ENCODE data around the gene RBFOX2. TPM values are rescaled to one million over a fixed set of nuclear protein-coding genes. Genes with fewer than 3 reads are reported as not detected.

Gene RBFOX2
- total RNA-seq, 1 experiment from 2014 or later = 116 TPM

DNA sequence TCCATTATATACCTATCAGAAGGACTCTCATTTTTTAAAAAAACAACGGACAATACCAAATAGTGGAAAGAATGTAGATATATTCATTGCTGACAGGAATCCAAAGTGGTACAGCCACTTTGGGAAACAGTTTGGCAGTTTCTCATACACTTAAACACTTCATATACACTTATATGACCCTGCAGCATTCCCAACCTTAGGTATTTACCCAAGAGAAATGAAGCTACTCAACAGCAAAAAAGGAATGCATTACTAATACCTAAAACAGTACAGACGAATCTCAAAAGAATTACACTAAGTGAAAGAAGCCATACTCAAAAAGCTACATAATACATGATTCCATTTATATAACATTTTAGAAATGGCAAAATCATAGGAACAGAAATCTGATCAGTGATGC is 51.5 kb downstream of the RBFOX2 start:
- DNase-seq (ENCODE audit: low read depth) = no peak

DNA sequence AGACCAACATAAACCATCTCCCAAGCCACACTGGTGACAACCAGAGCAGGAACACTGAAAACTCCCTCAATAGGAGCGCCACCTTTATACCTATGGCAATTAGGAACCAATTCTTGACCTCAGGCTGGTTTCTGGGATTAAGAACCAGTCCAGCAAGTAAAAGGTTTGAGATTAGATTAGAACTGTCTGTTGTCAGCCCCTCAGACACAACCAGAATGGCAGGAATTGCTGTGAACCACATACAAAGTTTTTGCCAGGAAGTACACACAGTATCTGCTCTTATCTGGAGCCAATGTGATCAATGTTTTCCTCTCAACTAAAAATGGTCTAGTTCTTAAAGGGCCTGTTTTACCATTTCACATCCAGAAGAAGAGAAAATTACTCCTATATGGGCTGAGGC is 55.2 kb downstream of the RBFOX2 start:
- no peak for DNase-seq (ENCODE audit: low read depth)

DNA sequence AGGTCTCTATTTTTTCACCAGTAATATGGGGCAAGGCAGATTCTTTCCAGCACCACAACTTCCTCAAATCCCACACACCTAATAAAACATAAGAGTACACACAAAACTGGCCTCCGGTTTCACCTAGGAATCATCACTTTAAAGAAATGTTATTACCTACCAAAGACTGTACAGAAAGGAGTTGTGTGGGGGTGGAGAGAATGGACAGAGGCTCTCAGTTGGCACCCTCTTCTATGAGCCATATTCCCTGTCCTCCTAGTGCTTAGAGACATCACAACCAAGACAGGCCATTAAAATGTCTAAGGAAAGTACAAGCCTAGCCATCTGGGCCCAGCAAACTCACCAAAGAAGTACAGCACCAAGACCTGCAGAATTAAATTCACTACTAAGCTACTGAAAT is 56.1 kb downstream of the RBFOX2 start:
- no peak for DNase-seq (ENCODE audit: low read depth)

DNA sequence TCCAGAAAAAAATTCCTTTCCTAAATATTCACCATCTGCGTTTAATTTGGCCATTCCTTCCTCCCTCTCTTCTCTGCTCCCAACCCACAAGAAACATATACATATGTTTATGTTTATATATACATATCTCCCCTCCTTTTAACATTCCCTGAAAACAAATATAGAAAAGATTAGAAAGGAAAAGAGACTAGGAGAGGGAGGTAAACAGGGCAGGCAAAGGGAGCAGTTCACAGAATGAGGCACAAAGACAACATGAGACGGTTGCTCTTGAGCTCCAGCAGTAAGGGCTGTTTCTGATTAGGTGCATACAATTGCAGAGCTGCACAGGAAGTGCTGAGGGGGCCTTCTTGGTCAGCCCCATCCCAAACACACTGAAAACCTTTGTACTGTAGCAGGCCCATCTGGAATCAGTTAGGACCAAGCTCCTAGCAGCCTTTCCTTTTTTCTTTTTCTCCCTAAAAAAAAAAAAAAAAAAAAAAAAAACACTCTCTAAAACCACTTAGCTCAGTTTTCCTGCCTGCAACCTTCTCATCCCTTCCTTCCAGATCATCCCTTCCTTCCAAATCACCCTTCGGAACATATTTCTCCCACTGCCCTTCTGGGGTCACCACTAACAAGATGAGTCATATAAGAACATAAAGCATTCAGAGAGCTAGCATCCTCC is 57.0 kb downstream of the RBFOX2 start:
- peak; percentile 49 for DNase-seq (ENCODE audit: low read depth)

DNA sequence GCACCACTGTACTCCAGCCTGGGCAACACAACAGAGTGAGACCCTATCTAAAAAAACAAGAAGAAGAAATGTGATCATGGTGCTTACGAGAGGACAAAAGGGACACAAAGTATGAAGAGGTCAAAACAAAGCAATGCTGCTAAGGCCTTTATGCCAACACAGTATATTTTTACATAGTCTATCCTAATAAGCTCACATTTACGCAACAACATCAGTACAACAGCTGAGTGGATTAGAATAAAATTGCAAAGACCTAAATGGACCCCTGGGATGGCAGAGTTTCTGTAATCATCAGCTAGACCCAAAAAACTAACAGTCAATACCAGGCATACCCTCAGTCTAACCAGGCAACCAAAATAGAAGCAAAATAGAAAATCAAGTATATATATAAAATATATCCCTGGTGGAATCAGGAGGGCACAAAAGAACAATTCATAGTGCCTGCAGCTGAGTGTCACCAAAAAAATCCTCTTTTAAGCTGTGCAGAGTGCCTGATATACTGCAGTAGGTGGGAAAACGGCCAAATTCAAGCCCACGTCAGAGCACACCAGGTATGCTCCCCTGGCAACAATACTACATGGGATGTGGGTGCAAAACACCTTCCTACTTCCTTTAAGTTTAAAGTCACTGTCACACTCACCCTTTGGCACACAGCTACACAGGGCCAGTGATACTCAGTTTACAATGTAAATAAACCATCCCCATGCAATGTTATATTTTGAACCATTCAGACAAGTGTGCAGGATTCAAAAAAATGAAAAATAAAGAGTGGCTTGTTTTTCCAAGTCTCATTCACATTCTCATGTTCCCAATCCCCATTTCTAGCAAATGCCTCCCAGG is 57.8 kb downstream of the RBFOX2 start:
- peak; percentile 43 for DNase-seq (ENCODE audit: low read depth)

DNA sequence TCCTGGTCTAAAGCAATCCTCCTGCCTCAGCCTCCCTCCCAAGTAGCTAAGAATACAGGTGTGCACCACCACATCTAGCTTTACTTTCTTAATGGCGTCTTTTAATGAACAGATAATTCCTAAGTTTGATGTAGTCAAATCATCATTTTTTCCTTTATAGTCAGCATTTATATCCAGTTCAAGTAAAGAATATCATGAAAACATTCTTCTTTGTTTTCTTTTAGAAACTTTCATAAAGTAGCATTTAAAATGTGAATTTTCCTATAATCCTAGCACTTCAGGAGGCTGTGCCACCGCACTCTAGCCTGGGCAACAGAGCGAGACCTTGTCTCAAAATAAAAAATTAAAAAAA is 61.6 kb downstream of the RBFOX2 start:
- DNase-seq (ENCODE audit: low read depth) = no peak

DNA sequence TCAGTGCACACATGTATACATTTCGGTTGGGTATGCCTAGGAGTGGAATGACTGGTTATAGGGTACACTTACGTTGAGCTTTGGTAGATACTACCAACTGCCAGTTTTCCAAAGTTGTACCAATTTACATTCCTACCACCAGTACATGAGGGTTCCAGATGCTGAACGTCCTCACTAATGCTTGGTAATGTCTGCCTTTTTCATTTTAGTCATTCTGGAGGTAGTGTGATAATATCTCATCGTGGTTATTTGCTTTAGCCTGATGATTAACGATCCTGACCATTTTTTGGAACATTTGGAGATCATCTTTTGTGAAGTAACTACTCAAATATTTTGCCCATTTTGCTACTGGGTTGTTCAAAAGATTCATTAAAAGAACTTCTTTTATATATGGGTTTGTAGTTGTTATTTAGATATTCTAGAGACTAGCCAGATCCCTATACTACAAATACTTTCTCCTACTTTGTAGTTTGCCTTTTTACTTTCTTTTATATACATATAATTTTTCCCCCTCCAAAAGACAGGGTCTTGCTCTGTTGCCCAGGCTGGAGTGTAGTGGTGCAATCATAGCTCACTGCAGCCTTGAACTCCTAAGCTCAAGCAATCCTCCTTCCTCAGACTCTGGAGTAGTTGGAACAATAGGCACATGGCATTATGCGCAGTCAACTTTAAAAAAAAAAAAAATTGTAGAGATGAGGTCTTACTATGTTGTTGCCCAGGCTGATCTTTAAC is 62.1 kb downstream of the RBFOX2 start:
- peak; percentile 31 for DNase-seq (ENCODE audit: low read depth)

DNA sequence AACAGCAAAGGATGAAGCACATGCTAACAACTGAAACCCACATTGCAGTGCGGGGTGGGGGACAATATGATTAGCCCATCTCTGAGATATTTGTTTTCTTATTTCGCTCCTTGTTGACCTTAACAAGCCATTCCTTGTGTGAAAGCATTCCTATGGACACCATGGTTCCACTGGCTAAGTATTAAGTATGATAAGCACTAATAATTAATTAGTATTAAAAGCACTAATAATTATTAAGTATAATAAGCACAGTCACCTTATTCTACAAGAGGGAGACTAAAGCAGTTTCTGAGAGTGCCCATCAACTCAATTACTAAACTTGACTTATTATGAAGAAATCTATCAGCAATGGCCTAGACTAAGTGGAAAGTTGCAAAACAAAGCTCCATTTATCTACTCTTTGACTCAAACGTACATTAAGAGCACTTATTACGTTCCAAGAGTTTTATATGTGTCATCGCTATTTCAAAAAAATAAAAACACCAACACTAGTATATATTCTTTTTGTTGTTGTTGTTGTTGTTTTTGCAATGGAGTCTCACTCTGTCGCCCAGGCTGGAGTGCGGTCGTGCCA is 65.3 kb downstream of the RBFOX2 start:
- DNase-seq (ENCODE audit: low read depth) = no peak

DNA sequence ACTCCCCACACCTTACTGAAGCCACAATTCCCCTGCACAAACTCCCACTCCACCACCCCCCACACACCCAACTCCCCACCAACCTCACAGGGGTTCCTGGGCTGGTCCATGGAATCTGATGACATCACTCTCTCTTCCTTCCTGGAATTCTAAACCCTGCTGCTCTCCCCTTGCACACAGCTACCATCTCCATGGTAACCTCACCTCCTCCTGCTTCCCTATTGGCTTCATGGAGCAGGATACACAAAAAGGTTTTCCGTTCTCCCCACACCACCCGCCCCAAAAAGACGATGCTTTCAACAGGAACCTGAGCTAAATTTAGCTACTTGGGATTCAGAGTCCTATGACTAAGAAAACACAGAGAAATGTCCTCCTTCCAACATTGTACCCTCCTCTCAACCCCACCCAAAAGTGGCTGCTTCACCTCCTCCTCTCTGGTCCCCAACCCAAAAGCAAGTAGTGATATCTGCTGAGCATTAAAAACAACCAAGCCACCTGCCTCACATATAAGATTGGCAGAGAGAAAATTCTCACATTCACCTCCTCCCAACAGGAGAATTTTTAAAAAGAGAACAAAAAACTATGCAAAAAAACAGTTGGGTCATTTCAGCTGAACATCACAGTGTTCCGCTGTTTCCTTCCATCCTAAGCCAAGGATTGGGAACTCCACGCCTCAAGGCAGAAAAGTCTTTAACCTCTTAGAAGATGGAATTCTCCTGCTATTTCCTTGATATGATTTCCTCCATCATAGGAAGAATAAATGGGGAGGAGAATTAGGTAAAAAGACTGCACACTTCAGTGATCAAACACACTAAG is 66.9 kb downstream of the RBFOX2 start:
- DNase-seq (ENCODE audit: low read depth) = peak; percentile 75

DNA sequence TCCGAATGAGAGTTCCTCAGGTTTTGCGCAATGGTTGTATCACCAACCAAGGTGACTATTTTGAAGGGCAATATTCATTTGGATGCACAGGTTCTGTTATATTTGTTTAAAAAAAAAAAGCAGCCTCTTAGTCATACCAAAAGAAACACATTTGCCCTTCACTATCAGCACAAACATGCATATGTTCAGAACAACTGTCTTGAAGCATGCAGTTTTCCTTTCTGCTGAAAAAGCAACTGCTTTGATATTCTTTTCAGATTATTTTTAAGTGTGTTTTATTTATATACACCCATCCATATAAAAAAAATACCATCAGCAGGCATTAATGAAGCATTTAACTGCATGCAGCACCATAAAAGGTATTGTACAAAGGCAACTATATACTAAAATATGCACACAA is 67.8 kb downstream of the RBFOX2 start:
- peak; percentile 19 for DNase-seq (ENCODE audit: low read depth)

DNA sequence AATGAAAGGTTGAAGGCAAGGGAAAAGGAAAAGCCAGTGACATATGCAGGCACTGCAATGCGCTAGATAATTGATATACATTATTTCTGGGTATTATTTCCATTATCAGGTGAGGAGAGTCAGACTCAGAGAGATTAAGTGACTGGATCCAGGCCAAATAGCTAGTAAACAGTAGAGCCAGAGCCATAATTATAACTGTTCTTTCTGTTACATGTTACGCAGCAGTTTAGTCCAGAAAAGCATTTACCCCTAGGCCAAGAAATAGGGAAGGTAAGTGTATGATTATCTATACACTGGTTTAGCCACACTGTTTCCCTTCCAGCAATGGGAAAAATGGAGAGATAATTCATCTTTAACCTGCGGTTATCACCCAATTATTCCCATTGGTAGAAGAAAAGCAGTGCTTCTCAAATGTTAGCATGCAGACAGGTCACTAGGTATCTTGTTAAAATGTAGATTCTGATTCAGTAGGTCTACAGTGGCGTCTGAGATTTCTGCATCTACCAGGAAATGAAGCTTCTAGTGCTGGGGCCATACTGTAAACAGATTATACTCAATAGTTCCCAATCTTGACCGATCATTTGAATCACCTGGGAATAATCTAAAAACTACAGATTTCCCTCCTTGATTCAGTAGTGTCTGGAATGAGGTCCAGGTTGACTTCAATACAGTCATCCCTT is 69.4 kb downstream of the RBFOX2 start:
- DNase-seq (ENCODE audit: low read depth) = no peak

DNA sequence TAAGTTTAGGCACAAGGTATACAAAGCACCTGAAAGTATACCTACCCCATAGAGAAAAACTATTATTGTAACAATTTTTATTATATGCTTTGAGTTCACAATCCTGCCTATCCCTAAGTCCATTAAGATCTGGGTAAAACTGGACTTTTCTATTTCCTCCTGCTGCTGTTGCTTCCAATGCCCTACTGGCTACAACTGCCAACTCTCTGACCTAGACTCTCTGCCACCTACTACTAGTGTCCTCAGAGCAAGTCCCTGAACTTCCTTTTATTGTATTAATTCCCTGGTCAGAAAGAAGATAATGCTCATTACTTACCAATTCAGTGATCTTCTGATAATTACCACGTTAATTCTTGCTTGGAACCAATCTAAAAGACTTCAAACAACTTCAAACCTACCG is 70.3 kb downstream of the RBFOX2 start:
- no peak for DNase-seq (ENCODE audit: low read depth)

DNA sequence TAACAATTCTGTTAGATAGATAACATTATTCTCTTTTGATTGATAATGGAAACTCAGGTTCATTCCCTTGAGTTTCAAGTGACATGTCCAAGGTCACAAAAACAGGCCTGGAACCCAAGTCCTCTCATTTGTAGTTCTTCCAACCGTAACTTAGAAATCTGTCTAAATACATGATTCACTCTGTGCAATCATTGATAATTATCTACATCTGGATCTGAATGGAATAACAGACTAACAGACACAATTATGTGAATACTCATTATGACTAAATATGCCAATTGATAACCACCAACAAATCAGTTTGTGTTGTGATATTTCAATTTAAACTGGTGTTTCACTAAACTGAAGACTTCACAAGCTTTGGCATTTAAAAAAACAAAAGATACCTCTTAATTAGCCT is 71.0 kb downstream of the RBFOX2 start:
- DNase-seq (ENCODE audit: low read depth) = no peak

DNA sequence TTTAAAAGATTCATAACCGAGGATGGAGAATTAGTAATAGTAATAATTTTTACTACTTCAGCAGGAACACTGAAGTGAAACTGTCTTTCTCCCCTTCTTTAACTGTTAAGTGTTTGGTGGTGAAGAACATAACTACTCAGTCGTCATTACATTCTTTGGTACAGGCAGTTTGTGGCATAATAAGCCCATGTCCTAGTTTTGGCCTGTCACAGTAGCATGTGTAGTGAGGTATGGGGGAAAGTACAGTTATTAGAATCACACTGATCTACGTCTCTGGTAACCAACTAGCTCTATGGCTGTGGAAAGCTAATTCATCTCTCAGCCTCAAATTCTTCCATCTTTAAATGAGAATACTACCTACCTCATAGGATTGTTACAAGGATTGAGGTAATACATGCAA is 71.8 kb downstream of the RBFOX2 start:
- no peak for DNase-seq (ENCODE audit: low read depth)

DNA sequence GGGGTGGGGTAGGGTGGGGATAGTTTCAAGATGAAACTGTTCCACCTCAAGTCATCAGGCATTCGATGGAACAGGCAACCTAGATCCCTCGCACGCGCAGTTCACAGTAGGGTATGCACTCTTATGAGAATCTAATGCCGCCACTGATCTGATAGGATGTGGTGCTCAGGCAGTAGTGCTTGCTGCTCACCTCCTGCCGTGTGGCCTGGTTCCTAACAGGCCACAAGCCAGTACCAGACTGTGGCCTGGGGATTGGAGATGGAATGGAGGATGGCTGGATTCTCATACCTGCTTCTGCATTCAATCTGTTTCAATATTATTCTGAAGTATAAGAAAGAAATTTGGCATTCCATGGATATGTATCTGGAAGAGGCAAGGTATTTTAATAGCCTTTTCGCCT is 73.1 kb downstream of the RBFOX2 start:
- DNase-seq (ENCODE audit: low read depth) = no peak

DNA sequence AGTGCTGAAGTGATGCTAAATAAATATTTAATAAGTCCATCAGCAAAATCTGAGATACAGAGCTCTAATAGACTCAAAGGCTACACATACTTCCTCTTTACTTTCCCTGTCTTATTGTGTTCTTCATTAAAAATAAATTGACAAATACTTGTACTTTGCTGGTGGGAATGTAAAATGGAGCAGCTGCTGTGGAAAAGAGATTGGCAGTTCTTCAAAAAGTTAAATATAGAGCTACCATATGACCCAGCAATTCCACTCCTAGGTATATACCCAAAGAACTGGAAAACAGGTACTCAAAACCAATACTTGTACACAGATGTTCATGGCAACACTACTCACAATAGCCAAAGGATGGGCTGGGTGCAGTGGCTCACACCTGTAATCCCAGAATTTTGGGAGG is 76.0 kb downstream of the RBFOX2 start:
- DNase-seq (ENCODE audit: low read depth) = no peak

DNA sequence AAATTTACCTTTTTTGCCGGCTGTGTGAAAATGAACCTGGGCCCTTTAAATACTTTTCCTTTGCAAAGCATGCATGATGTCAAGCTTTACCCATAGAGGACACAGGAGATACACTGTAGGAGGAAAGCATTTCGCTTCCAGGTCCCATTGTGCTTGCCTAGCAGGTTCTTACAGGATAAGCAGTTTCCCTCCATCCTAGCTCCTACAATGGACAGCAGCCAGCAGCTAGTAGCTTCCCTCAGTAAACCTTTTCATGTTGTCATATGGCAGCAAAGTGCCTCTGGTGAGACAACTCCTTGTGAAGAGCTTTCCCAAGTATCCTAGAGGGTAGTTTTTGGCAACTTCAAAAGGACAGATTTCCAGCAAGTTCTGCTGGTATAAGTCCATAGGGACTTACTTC is 78.4 kb downstream of the RBFOX2 start:
- no peak for DNase-seq (ENCODE audit: low read depth)

DNA sequence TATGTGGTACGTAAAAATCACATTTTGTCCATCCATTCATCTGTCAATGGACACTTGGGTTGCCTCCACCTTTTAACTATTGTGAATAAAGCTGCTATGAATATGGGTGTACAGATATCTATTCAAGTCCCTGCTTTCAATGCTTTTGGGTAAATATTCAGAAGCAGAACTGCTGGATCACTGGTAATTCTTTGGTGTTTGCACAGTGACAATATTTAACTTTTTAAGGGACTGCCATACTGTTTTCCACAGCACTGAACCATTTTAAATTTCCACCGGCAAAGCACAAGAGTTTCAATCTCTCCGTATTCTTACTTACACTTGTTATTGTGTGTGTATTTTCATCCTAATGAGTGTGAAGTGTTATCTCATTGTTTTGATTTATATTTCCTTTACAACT is 79.4 kb downstream of the RBFOX2 start:
- DNase-seq (ENCODE audit: low read depth) = no peak

DNA sequence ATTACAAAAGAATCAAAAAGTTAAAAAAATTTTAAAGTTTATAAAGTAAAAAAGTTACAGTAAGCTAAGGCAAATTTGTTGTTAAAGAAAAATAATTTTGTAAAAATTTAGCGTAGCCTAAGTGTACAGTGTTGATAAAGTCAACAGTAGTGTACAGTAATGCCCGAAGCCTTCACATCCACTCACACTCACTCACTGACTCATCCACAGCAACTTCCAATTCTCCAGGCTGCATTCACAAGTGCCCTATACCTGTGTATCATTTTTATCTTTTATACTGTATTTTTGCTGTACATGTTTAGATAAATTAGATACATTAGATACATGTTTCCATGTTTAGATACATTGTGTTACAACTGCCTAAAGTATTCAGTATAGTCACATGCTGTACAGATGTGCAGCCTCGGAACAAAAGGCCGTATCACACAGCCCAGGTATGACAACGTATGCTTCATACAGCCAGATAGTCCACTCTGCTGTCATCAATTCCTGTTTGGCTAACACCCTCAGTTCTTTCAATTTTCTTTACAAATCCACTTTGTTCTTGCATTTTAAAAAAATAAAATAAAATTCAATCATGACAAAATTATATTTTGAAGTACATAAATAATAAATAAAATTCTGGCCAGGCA is 80.7 kb downstream of the RBFOX2 start:
- no peak for DNase-seq (ENCODE audit: low read depth)

DNA sequence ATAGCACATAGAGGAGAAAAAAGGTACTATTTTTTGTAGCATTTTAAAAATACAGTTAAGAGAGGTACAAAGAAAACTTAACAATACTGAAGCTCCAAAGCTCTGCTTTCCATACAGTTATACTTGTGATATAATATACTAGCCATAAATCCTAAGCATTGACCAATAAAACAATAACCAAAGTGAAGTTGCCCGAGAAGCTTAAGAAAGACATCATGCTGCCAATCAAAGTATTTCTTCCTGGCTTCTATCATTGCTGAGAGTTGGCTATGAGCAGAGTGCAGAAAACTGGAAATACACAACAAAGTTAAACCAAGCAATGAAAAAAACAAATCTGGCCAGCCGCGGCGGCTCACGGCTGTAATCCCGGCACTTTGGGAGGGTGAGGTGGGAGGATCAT is 84.2 kb downstream of the RBFOX2 start:
- no peak for DNase-seq (ENCODE audit: low read depth)

Measured in LHCN-M2 (cell line).